Activated B cell treated with CpG ODN at 0.5 μM for 24 hours (primary cell): ENCODE measurements around the gene ENO2. TPM values are rescaled to one million over a fixed set of nuclear protein-coding genes. Genes with fewer than 3 reads are reported as not detected.

ENCODE experiments used
- ATAC-seq: fragments of 200-7000 bp; cut with Tn5 transposase; one replicate; pipeline ENCODE4 v1.10.0; 2021; ENCODE audit warnings: low read depth, mild to moderate bottlenecking, moderate library complexity
- CTCF ChIA-PET: fragments of 350-600 bp; sonication (Branson Sonifier 250); formaldehyde crosslinking; loops from one replicate; lab custom pipeline; 2021; ENCODE audit warnings: antibody characterized with exemption; lab: Charles Lee
- POLR2A ChIA-PET: fragments of 350-600 bp; sonication (Branson Sonifier 250); formaldehyde crosslinking; loops from one replicate; lab custom pipeline; 2021; ENCODE audit warnings: antibody characterized with exemption; lab: Charles Lee
- DNase-seq: peaks from one replicate; pipeline ENCODE4 v3.0.0; 2022
- H3K27ac Mint-ChIP-seq: one replicate; pipeline ENCODE4 v1.8.0; 2020; ENCODE audit warnings: mixed read lengths
- H3K27me3 Mint-ChIP-seq: one replicate; pipeline ENCODE4 v1.8.0; 2021; ENCODE audit warnings: mixed read lengths
- H3K36me3 Mint-ChIP-seq: one replicate; pipeline ENCODE4 v1.8.0; 2021; ENCODE audit warnings: low read depth, mixed read lengths
- H3K4me1 Mint-ChIP-seq: one replicate; pipeline ENCODE4 v1.8.0; 2021; ENCODE audit warnings: mixed read lengths
- H3K4me3 Mint-ChIP-seq: one replicate; pipeline ENCODE4 v1.8.0; 2020; ENCODE audit warnings: mild to moderate bottlenecking, mixed read lengths
- H3K9me3 Mint-ChIP-seq: one replicate; pipeline ENCODE4 v1.8.0; 2020; ENCODE audit warnings: mixed read lengths
- intact Hi-C: fragments of 100-400 bp; cut with micrococcal nuclease; formaldehyde crosslinking; loops from one replicate; pipeline ENCODE4 v1.15.1; 2024
- total RNA-seq: library from RNA; stranded (reverse); gene quantifications from 2 replicates; pipeline ENCODE4 v1.2.3, GENCODE V29; 2022
- TF ChIP-seq, protein P1 (sequence below): fragments of 200-600 bp; IDR thresholded peaks from one replicate; pipeline ENCODE4 v1.8.0; 2022; ENCODE audit warnings: antibody characterized with exemption, mild to moderate bottlenecking

The ENO2 gene
- total RNA-seq, 1 donor from 2014 or later: 31.0 TPM

DNA sequence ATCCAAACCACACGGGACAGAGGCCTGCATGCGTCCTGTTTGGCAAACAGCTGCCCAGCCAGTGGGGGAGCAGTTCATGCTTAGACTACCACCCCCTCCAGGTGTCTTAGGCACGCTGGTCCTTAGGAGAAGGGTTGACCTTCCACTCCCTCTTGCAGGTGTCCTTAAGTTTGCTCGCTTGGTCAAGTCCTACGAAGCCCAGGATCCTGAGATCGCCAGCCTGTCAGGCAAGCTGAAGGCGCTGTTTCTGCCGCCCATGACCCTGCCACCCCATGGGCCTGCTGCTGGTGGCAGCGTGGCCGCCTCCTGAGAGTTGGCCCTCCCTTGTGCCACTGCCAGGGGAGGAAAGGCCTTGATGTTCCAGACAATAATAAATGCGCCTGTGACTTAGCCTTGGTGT lies 31.2 kb downstream of the ENO2 start:
- Mint-ChIP-seq H3K4me3 (peak overlapping the region; percentile 70), H3K4me1 (peaks cover 83% of the 10 kb centered on the region), H3K9me3 (no peaks in the 10 kb centered on the region), H3K27ac (peak overlapping the region; percentile 96), H3K27me3 (no peaks in the 10 kb centered on the region), H3K36me3 (peaks cover 12% of the 10 kb centered on the region)
- intact Hi-C loops: loop anchor here (1.0 kb wide), 1 partner anchor 9 kb away; no protein-coding TSS in a partner anchor
- ATAC-seq (no peak), DNase-seq (no peak)
- CTCF ChIA-PET: interaction anchor here (0.9 to 14.9 kb wide), 11 partner anchors 15 to 167 kb away, joined by 3 to 571 read pairs (median 9); partner anchors contain the start of genes C1RL and SPSB2
- POLR2A ChIA-PET: interaction anchor here (0.6 to 24.6 kb wide), 11 partner anchors 8 to 692 kb away, joined by 3 to 1516 read pairs (median 12); partner anchors contain the start of genes ATN1, C1RL, EMG1 and LPCAT3
- TF ChIP-seq, protein P1, sequence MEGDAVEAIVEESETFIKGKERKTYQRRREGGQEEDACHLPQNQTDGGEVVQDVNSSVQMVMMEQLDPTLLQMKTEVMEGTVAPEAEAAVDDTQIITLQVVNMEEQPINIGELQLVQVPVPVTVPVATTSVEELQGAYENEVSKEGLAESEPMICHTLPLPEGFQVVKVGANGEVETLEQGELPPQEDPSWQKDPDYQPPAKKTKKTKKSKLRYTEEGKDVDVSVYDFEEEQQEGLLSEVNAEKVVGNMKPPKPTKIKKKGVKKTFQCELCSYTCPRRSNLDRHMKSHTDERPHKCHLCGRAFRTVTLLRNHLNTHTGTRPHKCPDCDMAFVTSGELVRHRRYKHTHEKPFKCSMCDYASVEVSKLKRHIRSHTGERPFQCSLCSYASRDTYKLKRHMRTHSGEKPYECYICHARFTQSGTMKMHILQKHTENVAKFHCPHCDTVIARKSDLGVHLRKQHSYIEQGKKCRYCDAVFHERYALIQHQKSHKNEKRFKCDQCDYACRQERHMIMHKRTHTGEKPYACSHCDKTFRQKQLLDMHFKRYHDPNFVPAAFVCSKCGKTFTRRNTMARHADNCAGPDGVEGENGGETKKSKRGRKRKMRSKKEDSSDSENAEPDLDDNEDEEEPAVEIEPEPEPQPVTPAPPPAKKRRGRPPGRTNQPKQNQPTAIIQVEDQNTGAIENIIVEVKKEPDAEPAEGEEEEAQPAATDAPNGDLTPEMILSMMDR: no peak

DNA sequence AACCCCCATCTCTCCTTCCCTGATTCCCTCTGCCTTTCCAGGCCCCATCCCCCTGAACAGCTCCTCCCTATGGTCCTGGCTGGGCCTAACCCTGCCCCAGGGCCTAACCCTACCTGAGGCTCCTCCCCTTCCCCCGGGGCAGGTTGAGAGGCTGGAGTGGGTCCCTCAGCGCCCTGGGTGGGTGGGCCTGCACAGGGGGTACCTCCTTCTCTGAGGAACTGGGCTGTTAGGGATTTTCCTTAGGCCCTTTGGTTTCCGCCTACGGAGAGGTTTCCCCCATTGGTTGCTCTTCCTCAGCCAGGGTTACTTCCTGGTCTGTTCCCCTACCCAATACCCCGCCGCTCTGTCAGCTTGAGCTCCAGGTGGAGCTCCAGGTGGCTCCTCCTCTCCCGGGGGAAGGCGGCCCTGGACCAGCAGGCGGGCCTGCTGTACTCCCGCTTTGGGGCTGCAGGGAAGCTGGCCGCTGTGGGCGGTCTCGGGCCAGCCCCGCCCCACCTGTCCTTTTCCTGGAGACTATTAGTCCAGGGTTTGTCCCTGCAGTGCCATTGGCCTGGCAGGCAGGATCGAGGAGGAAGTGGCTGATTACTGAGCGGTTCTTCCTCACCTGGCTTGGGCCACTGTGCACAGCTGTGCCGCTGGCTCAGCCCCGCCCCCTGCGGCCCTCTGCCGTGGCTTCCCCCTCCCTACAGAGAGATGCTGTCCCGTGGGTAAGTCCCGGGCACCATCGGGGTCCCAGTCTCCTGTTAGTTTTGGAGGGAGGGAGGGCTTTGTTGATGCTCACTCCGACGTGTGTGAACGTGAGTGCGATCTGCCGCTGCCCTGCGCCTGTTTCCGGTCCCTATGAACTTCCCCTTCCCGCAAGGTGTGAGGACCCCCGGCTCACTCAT lies 31.9 kb downstream of the ENO2 start:
- ChIA-PET CTCF (interaction anchor here (0.6 to 14.9 kb wide), 10 partner anchors 14 to 165 kb away, joined by 3 to 571 read pairs (median 3); partner anchors contain the start of gene SPSB2), POLR2A (interaction anchor here (0.5 to 24.6 kb wide), 9 partner anchors 8 to 405 kb away, joined by 3 to 1516 read pairs (median 12); partner anchors contain the start of genes C1RL, EMG1, LPCAT3 and PEX5)
- ATAC-seq (peak; percentile 12), DNase-seq (peak; percentile 66)
- intact Hi-C loops: loop anchor here (1.0 kb wide), 1 partner anchor 8 kb away; no protein-coding TSS in a partner anchor
- peak overlapping the region; percentile 96 for H3K27ac Mint-ChIP-seq
- no peaks in the 10 kb centered on the region for H3K9me3 Mint-ChIP-seq
- no peaks in the 10 kb centered on the region for H3K27me3 Mint-ChIP-seq
- peak overlapping the region; percentile 70 for H3K4me3 Mint-ChIP-seq
- TF ChIP-seq, protein P1: no peak
- H3K4me1 Mint-ChIP-seq: peaks cover 88% of the 10 kb centered on the region
- peaks cover 9% of the 10 kb centered on the region for H3K36me3 Mint-ChIP-seq

DNA sequence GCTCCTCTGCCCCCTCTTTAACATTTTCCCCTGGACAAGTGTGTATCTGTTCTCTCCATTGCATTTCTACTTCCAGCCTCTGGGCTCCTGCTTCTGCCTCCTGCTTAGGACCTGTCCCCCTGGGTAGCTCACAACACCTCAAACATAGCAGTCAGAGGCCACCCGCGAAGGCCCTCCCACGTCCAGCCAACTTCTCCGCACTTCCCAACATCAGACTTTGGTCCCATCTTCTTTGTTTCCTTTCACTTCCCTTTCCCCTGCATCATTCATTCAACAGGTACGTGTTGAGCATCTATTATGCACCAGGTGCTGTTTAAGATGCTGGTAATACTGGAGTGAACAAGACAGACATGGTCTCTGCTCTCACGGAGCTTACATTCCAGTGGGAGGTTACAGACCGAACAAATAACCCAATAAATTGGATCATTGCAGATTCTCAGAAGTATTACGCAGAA lies 32.6 kb downstream of the ENO2 start:
- DNase-seq (no peak), ATAC-seq (no peak)
- ChIA-PET CTCF (interaction anchor here (0.6 to 14.9 kb wide), 8 partner anchors 14 to 165 kb away, joined by 3 to 571 read pairs (median 3); partner anchors contain the start of gene SPSB2), POLR2A (interaction anchor here (0.5 to 24.6 kb wide), 9 partner anchors 9 to 406 kb away, joined by 3 to 1516 read pairs (median 8); partner anchors contain the start of genes C1RL, EMG1, LPCAT3 and PEX5)
- Mint-ChIP-seq H3K4me3 (peak overlapping the region; percentile 70), H3K9me3 (no peaks in the 10 kb centered on the region), H3K27ac (peak overlapping the region; percentile 96), H3K36me3 (peaks cover 11% of the 10 kb centered on the region), H3K4me1 (peaks cover 88% of the 10 kb centered on the region), H3K27me3 (no peaks in the 10 kb centered on the region)
- intact Hi-C loops: loop anchor here (1.0 kb wide), 1 partner anchor 7 kb away; no protein-coding TSS in a partner anchor
- TF ChIP-seq, protein P1: no peak

DNA sequence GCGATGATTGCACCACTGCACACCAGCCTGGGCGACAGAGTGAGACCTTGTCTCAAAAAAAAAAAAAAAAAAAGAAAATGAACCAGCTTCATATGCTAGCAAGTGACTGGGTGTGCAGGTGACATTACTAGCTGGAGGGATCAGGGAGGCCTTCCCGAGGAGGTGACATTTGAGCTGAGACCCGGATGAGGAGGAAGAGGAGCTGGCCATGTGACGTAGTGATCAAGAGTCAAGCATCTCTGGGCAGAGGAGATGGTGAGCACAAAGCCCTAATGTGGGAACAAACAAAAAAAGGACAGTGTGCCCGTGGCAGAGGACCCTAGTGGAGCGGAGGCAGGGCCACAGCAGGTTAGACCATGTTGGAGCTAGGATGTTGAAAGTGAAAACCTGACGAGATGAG lies 33.2 kb downstream of the ENO2 start:
- ChIA-PET CTCF (interaction anchor here (0.8 to 14.9 kb wide), 4 partner anchors 13 to 166 kb away, joined by 3 to 571 read pairs (median 8); partner anchors contain the start of gene SPSB2), POLR2A (interaction anchor here (1.0 to 24.6 kb wide), 5 partner anchors 10 to 71 kb away, joined by 4 to 1516 read pairs (median 12); partner anchors contain the start of genes EMG1, LPCAT3, PHB2 and PTPN6)
- H3K36me3 Mint-ChIP-seq: peaks cover 17% of the 10 kb centered on the region
- TF ChIP-seq, protein P1: no peak
- no peak for DNase-seq
- intact Hi-C loops: no loop called here
- no peaks in the 10 kb centered on the region for H3K27me3 Mint-ChIP-seq
- H3K27ac Mint-ChIP-seq: peak overlapping the region; percentile 96
- H3K9me3 Mint-ChIP-seq: no peaks in the 10 kb centered on the region
- H3K4me3 Mint-ChIP-seq: peak overlapping the region; percentile 44
- peaks cover 83% of the 10 kb centered on the region for H3K4me1 Mint-ChIP-seq
- ATAC-seq: no peak
